Posterior cingulate gyrus (tissue), 11 donors: ENCODE results near the gene FIZ1.
A peak's percentile ranks its signal among the peaks of the same experiment; 100 is the strongest.

Experiments used
- DNase-seq, 10 donors: peaks; one replicate each; pipeline versions ENCODE4 v3.0.0 to v3.0.0-alpha.2; 2020 to 2021; ENCODE audit warnings: mixed read lengths in 3 of 10
- intact Hi-C: fragments of 100-400 bp; cut with DNase I; formaldehyde crosslinking; loops from one replicate; pipeline ENCODE4 v1.15.1; 2023

The FIZ1 gene

DNA sequence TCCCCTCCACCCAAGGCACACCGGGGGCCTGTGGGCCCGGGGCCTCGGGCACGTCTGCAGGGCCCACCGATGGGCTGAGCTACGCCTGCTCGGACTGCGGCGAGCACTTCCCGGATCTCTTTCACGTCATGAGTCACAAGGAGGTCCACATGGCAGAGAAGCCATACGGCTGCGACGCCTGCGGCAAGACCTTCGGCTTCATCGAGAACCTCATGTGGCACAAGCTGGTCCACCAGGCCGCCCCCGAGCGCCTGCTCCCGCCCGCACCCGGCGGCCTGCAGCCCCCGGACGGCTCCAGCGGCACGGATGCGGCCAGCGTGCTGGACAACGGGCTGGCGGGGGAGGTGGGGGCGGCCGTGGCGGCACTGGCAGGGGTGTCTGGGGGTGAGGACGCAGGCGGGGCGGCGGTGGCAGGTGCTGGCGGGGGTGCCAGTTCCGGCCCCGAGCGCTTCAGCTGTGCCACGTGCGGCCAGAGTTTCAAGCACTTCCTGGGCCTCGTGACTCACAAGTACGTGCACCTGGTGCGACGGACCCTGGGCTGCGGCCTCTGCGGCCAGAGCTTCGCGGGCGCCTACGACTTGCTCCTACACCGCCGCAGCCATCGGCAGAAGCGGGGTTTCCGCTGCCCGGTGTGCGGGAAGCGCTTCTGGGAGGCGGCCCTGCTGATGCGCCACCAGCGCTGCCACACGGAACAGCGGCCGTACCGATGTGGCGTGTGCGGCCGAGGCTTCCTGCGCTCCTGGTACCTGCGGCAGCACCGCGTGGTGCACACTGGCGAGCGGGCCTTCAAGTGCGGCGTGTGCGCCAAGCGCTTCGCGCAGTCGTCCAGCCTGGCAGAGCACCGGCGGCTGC lies 16.5 kb upstream of the FIZ1 start:
- DNase-seq = peak in 2 of 10 donors; percentile 60 to 78
- intact Hi-C loops = no loop called here

DNA sequence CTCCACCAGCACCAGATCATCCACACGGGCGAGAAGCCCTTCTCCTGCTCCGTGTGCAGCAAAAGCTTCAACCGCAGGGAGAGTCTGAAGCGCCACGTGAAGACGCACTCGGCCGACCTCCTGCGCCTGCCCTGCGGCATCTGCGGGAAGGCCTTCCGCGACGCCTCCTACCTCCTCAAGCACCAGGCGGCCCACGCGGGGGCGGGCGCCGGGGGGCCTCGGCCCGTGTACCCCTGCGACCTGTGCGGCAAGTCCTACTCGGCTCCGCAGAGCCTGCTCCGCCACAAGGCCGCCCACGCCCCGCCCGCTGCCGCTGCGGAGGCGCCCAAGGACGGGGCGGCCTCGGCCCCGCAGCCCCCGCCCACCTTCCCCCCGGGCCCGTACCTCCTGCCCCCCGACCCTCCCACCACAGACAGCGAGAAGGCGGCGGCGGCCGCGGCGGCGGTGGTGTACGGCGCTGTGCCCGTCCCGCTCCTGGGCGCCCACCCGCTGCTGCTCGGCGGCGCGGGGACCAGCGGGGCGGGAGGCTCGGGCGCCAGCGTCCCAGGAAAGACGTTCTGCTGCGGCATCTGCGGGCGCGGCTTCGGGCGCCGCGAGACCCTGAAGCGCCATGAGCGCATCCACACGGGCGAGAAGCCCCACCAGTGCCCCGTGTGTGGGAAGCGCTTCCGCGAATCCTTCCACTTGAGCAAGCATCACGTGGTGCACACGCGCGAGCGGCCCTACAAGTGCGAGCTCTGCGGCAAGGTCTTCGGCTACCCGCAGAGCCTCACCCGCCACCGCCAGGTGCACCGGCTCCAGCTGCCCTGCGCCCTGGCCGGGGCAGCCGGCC lies 15.6 kb upstream of the FIZ1 start:
- DNase-seq = peak in 2 of 10 donors; percentile 55 to 78
- intact Hi-C loops = no loop called here

DNA sequence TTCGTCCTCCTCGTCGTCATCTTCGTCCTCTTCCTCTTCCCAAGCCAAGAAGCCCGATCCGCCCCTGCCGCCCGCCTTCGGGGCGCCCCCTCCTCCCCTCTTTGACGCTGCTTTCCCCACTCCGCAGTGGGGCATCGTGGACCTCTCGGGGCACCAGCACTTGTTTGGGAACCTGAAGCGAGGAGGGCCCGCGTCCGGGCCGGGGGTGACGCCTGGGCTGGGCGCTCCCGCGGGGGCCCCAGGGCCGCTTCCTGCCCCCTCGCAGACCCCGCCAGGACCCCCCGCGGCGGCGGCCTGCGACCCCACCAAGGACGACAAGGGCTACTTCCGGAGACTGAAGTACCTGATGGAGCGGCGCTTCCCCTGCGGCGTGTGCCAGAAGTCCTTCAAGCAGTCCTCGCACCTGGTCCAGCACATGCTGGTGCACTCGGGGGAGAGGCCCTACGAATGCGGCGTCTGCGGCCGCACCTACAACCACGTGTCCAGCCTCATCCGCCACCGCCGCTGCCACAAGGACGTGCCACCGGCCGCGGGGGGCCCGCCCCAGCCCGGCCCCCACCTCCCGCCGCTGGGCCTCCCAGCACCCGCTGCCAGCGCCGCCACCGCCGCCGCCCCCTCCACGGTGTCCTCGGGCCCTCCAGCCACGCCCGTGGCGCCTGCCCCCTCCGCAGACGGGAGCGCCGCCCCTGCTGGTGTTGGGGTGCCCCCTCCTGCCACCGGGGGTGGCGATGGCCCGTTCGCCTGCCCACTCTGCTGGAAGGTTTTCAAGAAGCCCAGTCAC lies 14.8 kb upstream of the FIZ1 start:
- intact Hi-C loops = no loop called here

DNA sequence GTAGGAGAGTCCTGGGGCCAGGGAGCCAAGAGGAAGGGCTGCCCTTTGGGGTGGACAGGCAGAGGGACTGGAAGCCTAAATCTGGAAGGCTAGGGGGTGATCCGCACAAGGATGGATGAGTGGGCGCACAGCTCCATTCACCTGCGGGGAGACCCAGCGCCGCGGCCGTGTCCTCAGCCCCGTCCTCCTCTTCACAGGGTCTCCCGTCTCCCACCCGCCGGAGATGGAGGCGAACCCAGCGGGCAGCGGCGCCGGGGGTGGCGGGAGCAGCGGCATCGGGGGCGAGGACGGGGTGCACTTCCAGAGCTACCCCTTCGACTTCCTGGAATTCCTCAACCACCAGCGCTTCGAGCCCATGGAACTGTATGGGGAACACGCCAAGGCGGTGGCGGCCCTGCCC lies 14.1 kb upstream of the FIZ1 start:
- intact Hi-C loops = no loop called here
- peak in 3 of 10 donors; percentile 22 to 74 (median 68) for DNase-seq

More for the DNA sequence above, 14.8 kb upstream of the FIZ1 start:
- peak in 3 of 10 donors; percentile 57 to 77 (median 59) for DNase-seq

DNA sequence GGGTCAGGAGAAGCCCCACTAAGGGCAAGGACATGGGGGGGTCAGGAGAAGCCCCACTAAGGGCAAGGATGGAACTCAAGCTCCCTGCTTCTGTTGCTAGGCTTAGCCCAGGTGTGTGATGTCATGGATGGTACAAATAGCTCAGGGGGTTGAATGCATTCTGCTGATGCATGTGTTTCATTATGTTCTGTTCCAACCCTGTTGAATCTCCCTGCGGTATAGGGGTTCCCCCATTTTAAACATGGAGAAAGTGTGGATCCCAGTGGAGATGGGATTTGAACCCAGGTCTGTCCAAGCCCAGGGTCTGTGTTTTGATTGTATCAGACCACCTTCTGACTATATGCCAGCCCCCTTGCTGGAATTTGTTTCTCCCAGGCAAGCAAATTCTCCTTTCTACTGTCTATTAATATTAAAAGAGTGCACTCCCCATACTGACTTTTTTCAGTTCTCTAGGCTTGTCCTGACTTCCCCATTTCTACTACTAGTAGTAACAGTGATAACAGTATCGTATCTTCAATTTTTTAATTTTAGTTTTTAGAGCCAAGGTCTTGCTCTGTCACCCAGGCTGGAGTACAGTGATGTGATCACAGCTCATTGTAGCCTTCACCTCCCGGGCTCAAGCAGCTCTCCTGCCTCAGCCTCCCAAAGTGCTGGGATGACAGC lies 12.8 kb upstream of the FIZ1 start:
- intact Hi-C loops = no loop called here
- no peak for DNase-seq

DNA sequence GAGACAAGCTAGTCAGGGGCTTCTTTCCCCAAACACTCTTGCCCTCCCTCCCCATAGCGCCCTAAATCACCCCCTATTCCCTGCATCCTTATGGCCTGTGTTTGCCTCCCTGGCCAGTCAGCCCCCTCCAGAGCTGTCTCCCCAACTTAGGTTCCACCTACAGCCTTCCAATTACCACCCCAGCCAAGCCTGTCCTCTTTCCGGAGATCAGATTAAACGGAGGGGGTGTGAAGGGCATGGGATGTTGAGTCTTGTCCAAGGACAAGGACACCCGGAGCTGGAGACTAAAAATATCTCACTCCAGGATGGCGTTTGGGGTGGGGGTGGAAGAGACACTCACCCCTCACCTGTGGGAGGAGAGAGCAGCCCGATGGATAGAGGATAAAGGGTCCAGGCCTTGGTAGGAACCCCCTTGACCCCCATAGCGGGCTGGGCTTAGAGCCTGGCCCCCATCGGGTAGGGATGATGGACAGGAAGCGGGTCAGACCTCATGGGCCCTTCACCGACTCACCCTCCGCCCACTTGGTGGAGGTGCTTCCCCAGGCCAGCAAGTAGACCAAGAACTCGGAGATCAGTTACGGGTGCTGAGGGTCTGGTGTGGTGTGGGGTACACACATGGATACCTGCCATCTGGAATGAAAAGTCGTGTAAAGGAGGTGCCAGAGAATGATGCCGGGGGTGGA lies 12.1 kb upstream of the FIZ1 start:
- DNase-seq = peak in 3 of 10 donors; percentile 45 to 78 (median 52)
- intact Hi-C loops = no loop called here

DNA sequence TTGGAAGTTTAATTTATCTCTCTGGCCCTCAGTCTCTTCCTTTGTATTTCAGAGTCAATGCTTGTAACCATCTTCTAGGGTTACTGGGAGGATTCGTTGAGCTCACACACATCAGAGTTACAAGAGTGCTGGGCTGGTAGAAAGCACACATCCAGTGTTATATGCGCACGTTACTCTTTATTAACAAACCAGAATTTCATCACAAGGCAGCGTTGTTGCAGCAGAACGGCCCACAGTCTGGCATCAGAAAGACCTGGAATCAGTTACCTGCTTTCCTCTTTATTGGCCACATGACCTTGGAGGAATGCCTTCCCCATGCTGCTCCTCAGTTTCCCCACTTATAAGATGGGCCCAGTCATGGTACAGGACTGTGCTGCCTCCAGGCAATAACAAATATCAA lies 10.0 kb upstream of the FIZ1 start:
- DNase-seq = peak in 1 of 10 donors; percentile 18
- intact Hi-C loops = no loop called here

DNA sequence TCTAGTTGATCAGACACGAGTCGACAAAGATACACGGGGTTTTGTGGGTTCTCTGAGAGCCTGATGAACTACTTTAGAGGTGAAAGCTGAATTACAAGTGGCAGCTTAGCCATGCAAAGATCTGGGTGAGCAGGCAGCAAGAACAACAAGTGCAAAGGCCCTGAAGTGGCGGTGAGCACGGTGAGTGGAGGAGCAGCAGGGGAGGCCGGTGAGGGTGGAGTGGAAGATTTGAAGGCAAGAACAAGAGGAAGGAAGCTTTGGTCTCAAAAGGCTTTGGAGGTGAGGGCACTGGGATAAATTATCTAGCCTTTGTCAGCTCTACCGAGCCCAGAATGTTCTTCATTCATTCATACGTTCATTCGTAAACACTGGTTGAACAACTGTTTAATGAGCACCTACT lies 7.5 kb upstream of the FIZ1 start:
- intact Hi-C loops = loop anchor here (2.0 kb wide), 1 partner anchor 90 kb away; no protein-coding TSS in a partner anchor
- peak in 1 of 10 donors; percentile 55 for DNase-seq

DNA sequence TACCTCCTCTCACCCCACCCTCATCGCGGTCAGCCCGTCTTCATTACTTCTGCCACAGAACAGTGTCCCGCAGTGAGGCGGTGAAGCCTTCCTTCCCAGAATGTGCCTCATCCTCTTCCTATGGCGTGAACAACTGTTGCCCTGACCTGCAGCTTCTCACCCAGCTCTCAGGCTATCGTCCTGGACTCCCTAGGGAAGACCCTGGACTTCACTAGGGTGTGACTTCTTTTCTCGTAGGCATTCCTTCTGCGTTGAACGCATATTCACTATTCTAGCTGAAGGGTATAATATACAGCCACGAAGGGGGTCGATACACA lies 7.1 kb upstream of the FIZ1 start:
- intact Hi-C loops = loop anchor here (2.0 kb wide), 1 partner anchor 90 kb away; no protein-coding TSS in a partner anchor
- DNase-seq = peak in 1 of 10 donors; percentile 6

DNA sequence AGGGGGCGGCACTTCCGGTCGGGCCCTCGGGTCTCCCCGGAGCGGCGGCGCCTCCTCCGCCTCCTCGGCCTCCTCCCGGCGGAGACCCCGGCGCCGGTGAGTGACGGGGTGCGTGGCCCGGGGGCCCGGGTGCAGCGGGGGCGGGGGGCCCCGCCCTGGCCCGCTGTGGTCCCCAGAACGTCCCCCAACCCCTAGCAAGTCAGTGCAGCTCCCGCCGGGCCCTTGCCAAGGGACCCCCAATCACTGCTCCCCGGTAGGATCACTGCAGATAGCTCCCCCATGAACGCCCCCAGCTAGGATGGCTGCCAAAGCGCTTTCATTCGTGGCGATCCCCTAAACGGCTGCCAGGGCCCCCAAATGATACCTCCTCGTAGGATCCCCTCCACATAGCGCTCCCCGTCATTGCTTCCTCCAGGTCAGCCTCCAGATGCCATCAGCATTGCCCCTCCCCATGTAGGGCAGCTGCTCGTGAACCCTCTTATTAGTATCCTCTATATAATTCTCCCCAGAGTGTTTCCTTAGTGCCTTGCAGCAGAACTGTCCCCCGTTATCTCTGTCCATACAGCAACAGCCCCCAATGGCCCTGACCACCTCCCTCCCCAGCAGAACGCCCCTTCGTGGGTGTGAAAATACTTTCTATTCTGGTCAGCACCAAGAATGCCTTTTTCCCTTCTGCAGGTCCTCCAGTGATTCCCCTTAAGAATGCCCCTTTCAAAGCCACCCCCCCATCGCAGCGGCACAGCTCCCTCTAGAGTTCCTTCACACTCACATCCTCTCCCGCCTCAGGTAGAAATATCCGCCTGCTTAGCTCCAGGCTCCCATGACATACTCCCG lies 6.5 kb upstream of the FIZ1 start, which contains the start of gene ZNF865:
TSS of gene ZNF865 (plus strand) at position 11 of the 834 bp plus-strand sequence. CDS start 7,972 bp downstream, outside the sequence.
- intact Hi-C loops = loop anchor here (2.0 kb wide), 1 partner anchor 89 kb away; no protein-coding TSS in a partner anchor
- peak; percentile 52 to 95 (median 72) for DNase-seq

DNA sequence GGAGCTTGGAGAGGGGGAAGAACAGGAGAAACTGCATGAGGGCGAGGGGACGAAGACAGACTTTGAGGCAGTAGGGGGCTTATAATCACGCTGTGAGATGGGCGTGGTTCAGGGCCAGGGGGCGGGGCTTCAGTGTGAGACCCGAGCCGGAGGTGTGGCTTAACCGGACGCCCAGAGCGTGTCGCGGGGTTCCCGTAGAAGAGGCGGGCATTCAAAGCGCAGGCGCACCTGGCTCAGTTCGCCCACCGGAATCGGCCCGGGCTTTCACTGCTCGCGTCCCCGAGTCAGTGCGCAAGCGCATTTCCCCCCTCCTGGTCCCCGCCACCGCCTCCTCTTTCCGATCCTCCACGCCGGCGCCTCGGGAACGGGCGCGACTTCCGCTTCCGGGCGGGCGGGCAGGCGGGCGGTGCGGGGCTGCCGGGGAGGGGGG lies 5.9 kb upstream of the FIZ1 start:
- intact Hi-C loops = no loop called here

DNA sequence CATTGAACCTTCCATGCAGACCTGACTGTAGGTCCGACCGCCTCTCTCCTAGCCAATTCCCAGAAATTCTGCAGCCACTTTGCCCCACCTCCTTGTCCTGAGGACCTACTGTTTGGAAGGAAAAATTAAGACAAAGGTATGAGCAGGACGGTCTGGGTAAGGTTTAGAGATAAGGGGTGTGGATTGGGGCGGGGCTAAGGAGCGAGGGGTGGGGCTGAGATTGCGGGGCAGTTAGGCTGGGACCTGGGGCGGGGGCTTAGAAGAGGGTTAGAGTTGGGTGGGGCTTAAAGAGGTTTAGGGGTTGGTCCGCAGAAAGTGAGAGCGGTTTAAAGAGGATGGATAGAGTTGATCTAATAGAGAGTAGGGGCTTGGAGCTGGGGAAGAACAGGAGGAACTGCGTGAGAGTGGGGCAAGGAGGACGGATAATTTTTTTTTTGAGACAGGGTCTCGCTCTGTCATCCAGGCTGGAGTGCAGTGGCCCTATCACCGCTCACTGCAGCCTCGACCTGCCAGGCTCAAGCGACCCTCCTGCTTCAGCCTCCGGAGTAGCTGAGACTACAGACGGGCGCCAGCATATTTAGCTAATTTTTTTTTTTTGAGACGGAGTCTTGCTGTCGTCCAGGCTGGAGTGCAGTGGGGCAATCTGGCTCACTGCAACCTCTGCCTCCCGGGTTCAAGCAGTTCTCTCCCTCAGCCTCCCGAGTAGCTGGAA lies 4.4 kb upstream of the FIZ1 start:
- peak in 2 of 10 donors; percentile 25 to 48 for DNase-seq

More for the DNA sequence above, 5.9 kb upstream of the FIZ1 start:
- DNase-seq = peak; percentile 93 to 99 (median 96)

DNA sequence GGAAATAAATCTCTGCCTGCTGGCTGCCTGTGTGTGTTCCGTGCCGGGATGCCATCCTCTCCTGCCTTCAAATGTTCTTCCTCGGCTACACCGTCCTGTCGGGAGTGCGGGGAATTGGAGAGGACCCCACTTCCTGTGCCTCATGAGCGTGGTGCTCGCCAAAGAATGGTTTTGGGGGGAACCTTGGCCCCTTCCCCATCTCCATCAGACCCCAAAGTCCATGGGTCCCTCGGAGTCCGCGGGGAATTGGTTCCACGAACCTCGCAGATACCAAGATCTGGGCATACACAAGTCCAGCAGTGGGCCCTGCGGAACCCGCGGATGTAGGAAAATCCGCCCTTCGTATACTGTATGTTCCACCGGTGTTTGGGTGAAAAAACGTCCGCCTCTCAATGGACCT lies 3.8 kb upstream of the FIZ1 start:
- intact Hi-C loops = no loop called here
- DNase-seq = peak in 1 of 10 donors; percentile 67

More for the DNA sequence above, 4.4 kb upstream of the FIZ1 start:
- intact Hi-C loops = no loop called here

DNA sequence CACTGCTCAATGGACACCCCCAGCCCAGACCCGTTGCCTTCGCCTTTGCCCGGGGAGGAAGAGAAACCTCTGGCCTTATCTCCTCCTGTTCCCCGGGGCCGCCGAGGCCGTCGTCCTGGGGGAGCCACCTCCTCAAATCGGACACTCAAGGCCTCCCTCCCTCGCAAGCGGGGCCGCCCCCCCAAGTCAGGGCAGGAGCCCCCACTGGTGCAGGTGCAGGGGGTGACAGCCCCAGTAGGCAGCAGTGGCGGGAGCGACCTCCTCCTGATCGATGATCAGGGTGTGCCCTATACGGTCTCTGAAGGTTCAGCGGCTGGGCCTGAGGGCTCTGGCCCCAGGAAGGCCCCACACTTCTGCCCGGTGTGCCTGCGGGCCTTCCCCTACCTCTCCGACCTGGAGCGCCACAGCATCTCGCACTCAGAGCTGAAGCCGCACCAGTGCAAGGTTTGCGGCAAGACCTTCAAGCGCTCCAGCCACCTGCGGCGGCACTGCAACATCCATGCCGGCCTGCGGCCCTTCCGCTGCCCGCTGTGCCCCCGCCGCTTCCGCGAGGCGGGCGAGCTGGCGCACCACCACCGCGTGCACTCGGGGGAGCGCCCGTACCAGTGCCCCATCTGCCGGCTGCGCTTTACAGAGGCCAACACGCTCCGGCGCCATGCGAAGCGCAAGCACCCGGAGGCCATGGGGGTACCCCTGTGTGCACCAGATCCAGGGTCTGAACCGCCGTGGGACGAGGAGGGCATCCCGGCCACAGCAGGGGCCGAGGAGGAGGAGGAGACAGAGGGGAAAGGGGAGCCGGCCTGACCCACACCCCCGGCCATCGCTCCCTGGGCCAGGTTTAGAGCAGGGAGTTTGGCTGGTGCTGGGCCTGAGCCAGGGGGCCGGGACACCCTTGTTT lies 3.0 kb upstream of the FIZ1 start:
- intact Hi-C loops = no loop called here
- DNase-seq = peak in 1 of 10 donors; percentile 80

DNA sequence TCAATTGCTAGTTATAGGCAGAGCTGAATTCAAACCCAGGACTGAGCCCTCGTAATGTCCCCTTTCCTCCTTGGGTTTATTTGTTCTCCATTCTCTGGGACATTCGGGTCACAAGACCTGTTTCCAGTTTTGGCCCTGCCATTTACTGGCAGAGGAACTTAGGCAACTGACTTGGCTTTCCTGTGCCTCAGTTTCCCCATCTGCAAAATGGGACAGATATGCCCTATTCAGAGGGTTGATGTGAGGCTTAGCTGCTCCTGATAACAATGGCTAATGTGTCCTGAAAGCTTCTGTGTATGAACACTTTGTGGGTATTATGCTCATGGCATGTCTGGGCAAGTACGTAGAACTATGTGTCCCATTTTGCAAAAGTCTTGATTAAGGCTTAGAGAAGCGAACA lies 1.8 kb upstream of the FIZ1 start:
- intact Hi-C loops = no loop called here
- no peak for DNase-seq

DNA sequence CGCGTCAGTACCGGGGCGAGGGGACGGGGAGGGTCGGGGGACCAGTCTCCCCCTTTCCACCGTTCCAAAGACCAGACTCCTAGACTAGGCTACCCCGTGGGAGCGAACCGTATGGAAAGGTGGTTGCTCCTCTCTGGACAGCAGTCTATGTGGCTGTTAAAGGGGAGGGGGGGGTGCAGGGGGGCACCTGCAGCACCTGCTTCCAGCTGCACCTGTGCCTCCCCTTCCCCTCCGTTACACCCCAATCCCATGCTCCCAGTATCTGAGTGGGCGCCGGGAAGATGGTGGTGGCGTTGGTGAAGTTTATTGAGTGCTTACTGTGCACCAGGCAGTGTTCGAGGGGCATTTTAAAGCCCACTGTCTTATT lies 1.3 kb upstream of the FIZ1 start:
- intact Hi-C loops = no loop called here

More for the DNA sequence above, 1.3 kb upstream of the FIZ1 start:
- no peak for DNase-seq
